ENCODE measurements around the gene PFDN5.

Gene PFDN5

GRCh38 chr12:53295070-53295890, at the start of gene PFDN5:
Gene PFDN5, plus strand, starts transcription at chr12:53295542. Its CDS starts 26 bp downstream, at chr12:53295568.
- DNase-seq: peak; percentile 81

DNA sequence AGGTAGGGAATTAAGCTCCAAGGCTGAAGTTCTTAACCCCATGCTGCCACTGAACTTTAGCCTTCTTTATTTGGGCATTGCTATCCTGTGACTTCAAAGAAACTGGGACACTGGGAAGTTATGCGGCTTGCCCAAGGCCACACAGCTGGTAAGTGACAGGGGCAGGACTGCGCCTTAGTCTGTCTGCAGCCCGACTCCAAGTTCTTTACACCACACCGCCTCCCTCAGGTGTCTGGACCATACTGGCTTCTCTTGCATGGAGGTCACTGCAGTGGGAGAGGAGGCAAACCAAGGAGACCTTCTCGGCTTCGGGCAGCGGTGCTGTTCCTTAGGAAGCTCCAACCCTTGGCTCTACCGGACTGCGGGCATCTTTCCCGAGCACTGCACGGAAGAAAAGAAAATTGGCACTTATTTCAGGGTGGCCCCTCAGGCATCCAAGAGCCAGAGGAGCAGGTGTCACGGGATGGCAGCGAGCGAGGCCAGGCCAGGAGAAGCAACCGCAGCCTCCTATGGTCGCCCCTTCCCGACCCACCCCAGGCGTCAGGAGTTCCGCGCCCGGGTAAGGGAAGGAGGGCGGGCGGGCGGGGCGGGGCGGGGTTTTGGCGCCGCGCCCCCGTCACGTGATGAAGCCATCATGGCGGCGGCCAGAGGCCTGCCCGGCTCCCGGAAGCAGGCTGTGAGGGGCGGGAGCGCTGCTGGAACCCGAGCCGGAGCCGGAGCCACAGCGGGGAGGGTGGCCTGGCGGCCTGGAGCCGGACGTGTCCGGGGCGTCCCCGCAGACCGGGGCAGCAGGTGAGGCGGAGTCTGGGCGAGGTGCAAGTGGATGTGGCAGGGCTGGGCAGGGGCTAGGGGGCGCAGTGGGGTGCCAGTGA, 43.6 kb upstream of the PFDN5 start:
- peak; percentile 89 for DNase-seq

DNA sequence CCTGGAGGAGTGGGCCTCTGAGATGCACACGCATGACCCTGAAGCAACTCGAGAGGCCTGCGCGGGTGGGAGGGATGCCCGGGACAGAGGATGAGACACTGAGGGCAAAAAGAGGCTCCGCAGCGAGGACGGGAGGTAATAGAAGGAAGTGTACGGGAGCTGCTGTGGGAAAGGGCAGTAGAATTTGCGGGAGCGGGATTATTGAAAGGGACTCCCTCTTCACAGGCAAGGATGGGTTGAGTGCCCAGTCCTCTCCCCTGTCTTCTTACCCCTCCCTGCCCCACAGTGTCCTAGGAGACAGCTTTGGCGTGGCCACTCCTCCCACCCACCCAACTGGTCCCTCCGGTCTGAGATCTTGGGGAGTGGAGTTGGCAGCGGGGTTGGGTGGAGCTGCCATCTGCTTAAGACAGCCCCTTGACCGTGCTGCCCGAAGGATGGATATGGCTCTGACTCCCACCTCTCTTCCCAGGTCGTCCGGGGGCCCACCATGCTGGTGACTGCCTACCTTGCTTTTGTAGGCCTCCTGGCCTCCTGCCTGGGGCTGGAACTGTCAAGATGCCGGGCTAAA, 42.9 kb upstream of the PFDN5 start:
- DNase-seq: no peak

- no peak for DNase-seq
These were observed 42.0 kb upstream of the PFDN5 start for GRCh38 chr12:53253298-53253697.

- no peak for DNase-seq
These were observed 40.4 kb upstream of the PFDN5 start for GRCh38 chr12:53254816-53255545.

GRCh38 chr12:53255996-53256395, 39.3 kb upstream of the PFDN5 start:
- no peak for DNase-seq

DNA sequence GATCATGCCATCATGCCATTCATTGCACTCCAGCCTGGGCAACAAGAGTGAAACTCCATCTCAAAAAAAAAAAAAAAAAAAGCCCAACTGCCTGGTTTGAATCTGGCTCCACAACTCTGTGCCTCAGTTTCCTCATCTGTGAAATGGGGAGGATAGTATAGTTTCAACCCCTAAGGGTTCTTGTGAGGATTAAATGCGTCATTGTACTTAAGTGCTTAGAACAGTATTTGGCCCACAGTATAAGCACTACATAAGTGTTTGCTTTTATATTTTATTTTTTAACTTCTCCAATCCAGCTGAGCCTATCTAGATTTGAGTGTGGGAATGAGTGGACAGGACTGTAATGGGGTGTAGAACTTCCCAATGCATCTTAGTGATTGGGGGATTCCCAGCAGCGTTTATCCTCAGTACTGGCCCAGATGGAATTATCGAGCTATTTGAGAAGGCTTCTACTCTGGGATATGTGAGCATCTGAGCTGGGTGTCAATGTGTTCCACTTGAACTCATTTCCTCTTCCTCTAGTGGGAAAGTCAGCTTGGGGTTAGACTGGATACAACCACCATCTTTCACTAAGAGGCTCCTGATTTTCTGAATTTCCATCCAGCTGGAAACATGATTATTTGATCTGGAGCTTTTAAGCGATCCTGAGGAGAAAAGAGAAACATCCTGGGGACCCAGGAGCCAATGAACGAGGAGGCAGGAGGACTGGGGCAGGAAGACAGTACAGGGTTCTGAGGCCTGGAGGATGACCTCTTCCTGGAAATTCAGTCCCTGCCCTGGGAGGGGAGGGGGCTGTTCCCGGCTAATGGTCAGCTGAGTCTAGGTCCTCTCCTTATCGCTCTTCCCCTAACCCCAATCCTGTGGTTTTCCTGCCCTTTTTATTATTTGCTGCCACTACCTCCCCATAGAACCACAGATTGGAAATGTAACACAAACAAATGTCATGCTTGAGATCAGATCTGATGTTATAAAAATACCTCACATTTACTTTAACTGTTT, 36.5 kb upstream of the PFDN5 start:
- no peak for DNase-seq

GRCh38 chr12:53259891-53260290, 35.5 kb upstream of the PFDN5 start:
- DNase-seq: no peak

- no peak for DNase-seq
These were observed 29.6 kb upstream of the PFDN5 start for GRCh38 chr12:53265783-53266182.

- DNase-seq: no peak
These were observed 27.9 kb upstream of the PFDN5 start for GRCh38 chr12:53267306-53267998.

GRCh38 chr12:53267999-53268629, 27.2 kb upstream of the PFDN5 start, which contains the start of gene ESPL1:
Gene ESPL1, plus strand, starts transcription at chr12:53268299. Its CDS starts 468 bp downstream, at chr12:53268767.
- peak; percentile 90 for DNase-seq

DNA sequence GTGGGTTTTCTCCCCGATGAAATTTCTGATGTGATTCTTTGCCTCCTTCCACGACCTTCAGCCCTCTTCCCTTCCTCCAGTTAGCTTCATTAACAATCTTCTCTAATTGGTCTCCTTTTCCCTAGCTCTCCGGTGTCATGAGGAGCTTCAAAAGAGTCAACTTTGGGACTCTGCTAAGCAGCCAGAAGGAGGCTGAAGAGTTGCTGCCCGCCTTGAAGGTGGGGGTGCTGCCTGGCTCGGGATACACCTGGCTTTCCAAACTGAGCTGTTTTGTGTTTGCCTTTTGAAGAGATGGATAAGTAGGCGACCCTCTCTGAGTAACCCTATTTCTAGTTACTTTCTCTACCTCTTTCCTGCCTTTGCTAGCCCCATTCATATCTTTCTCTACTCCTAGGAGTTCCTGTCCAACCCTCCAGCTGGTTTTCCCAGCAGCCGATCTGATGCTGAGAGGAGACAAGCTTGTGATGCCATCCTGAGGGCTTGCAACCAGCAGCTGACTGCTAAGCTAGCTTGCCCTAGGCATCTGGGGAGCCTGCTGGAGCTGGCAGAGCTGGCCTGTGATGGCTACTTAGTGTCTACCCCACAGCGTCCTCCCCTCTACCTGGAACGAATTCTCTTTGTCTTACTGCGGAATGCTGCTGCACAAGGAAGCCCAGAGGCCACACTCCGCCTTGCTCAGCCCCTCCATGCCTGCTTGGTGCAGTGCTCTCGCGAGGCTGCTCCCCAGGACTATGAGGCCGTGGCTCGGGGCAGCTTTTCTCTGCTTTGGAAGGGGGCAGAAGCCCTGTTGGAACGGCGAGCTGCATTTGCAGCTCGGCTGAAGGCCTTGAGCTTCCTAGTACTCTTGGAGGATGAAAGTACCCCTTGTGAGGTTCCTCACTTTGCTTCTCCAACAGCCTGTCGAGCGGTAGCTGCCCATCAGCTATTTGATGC, 26.4 kb upstream of the PFDN5 start:
- DNase-seq: no peak

- no peak for DNase-seq
These were observed 20.9 kb upstream of the PFDN5 start for GRCh38 chr12:53274445-53274844.

DNA sequence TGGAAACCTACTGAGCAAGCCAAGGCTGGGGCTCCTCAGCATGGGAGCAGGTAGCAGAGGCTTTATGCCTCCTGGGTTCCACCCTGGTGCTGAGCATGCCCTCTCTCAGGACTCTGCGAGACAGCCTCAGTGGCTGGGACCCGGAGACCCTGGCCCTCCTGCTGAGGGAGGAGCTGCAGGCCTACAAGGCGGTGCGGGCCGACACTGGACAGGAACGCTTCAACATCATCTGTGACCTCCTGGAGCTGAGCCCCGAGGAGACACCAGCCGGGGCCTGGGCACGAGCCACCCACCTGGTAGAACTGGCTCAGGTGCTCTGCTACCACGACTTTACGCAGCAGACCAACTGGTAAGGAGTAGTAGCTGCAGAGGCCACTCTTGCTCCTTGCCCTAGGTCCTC, 18.8 kb upstream of the PFDN5 start:
- DNase-seq: no peak

DNA sequence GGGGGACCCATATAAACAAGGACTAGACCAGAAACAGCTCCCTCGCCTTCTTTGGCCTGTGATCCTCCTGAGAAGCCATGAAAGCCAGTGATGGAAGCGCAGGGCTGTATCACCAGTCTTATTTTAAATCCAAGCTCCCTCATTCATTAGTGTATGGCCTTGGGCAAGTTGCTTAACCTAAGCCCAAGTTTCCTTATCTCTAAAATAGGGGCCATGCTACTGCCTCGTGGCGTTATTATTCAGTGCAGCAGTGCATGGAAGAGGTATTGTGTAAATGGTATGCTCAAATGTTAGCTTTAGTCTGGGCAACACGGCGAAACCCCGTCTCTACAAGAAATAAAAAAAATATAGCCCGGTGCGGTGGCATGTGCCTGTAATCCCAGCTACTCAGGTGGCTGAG, 17.4 kb upstream of the PFDN5 start:
- DNase-seq: no peak

DNA sequence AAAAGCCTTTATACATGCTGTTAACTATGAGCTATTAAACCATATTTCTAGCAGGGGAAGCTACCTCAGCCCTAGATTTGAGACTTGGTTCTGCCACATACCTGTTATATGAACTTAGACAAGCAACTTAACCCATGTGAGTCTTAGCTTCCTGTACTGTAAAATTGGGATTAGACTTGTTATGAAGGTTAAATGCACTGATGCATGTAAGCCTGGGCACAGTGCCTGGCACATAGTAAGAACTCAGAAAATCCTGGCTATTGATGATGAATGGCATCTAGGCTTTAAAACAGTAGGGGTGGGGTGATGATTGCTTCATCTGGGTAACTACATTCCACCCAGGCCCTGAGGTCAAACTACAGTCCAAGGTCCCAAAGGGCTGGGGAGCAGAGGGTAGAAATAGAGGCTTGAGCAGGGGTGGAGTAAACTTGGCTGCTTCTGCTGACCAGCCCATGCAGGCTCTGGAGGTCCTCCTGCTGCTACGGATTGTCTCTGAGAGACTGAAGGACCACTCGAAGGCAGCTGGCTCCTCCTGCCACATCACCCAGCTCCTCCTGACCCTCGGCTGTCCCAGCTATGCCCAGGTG, 16.0 kb upstream of the PFDN5 start:
- no peak for DNase-seq

- DNase-seq: no peak
These were observed 15.3 kb upstream of the PFDN5 start for GRCh38 chr12:53279888-53280498.

DNA sequence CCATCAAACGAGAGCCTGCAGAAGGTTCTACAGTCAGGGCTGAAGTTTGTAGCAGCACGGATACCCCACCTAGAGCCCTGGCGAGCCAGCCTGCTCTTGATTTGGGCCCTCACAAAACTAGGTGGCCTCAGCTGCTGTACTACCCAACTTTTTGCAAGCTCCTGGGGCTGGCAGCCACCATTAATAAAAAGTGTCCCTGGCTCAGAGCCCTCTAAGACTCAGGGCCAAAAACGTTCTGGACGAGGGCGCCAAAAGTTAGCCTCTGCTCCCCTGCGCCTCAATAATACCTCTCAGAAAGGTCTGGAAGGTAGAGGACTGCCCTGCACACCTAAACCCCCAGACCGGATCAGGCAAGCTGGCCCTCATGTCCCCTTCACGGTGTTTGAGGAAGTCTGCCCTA, 8.9 kb upstream of the PFDN5 start:
- DNase-seq: no peak

Measured in 8988T (cell line).